Measurements from ENCODE around the gene ENO2.
A peak's percentile ranks its signal among the peaks of the same experiment; 100 is the strongest.

The ENO2 gene

DNA sequence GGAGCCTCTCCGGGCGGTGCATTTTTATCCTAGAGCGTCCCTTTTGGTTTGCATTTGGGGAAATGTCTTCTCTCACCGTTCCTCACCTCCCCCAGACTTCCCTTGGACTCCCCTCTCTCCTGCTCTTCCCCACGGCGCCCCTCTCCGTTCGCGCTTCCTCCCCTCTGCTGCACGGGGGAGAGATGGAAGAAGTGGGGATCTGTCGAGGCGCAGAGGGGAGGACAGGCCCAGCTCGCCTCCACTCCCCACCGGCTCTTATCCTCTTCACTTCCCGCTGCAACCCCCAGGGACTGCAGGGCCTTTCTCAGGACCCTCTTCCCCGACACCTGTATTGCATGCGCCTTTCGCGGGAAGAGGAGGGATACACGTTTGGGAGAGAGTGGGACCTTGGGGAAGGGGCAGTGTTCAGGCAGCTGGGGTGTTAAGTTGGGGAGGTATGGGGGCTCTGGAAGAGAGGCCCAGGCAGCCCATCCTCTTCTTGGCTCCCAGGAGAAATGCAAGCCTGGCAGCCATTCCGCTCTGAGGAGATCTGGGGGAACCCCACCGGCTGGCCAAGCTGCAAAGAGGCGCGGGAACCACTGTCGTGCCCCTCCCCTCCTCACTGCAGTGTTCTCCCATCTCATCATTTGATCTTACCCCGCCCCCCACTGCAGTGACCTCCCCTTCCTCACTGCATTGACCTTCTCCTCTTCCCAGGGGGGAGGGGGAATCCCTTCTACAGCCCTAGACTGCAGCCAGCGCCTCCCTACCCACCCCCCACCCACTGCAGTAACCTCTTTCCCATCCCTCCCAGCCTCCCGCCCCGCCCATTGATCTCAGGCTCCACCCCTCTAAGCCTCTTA lies 788 bp downstream of the ENO2 start:
- no peak for DNase-seq

DNA sequence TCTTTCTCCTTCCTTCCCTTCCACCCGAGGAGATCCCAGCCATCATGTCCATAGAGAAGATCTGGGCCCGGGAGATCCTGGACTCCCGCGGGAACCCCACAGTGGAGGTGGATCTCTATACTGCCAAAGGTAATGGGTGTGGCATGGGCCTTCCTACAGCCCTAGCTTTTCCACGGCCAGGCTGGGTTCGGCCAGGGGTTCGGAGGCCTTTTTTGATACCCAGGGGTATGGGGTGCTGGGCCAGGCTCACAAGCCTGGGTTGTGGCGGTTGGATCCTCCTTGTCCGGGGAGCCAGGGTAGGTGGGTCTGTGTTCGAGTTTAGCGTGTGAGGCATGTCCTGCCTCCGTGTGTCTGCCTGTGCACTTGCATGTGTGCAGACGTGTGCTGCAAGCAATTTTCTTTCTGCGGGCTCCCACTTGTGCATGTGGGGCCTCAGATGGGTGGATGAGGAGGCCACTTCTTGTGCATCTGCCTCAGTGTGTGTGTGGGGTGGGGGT lies 1.5 kb downstream of the ENO2 start:
- no peak for DNase-seq

- no peak for DNase-seq
Observed at GRCh38 chr12:6916426-6917200, 2.2 kb downstream of the ENO2 start.

DNA sequence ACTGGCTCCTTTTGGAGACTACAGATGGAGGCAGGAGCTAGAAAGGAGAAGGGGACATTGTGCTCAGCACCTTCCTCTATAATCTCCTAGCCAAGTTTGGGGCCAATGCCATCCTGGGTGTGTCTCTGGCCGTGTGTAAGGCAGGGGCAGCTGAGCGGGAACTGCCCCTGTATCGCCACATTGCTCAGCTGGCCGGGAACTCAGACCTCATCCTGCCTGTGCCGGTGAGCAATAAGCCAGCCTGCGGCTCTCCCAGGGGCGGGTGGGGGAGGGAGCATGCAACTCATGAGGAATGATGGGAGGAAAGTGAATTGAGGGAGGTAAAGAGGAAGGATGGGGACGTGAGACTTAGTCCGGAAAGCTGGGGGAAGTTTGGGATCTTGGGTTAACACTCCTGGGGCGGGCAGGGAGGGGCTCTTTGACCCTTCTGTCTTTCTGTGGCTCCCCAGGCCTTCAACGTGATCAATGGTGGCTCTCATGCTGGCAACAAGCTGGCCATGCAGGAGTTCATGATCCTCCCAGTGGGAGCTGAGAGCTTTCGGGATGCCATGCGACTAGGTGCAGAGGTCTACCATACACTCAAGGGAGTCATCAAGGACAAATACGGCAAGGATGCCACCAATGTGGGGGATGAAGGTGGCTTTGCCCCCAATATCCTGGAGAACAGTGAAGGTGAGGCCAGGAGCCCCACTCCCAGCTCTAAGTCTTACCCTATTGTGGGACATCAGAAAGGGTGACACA lies 3.3 kb downstream of the ENO2 start:
- no peak for DNase-seq

- no peak for DNase-seq
Observed at GRCh38 chr12:6919588-6919987, 5.2 kb downstream of the ENO2 start.

DNA sequence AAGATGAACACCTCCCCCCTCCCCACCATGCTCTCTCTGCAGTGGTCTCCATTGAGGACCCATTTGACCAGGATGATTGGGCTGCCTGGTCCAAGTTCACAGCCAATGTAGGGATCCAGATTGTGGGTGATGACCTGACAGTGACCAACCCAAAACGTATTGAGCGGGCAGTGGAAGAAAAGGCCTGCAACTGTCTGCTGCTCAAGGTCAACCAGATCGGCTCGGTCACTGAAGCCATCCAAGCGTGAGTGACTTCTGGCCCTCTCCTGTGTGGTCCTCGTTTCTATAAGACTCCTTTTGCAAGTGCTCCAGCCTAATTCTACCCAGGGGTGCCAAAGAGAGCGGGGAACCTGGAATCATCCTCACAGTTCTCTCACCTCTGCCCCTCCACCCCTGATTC lies 7.2 kb downstream of the ENO2 start:
- DNase-seq = no peak

DNA sequence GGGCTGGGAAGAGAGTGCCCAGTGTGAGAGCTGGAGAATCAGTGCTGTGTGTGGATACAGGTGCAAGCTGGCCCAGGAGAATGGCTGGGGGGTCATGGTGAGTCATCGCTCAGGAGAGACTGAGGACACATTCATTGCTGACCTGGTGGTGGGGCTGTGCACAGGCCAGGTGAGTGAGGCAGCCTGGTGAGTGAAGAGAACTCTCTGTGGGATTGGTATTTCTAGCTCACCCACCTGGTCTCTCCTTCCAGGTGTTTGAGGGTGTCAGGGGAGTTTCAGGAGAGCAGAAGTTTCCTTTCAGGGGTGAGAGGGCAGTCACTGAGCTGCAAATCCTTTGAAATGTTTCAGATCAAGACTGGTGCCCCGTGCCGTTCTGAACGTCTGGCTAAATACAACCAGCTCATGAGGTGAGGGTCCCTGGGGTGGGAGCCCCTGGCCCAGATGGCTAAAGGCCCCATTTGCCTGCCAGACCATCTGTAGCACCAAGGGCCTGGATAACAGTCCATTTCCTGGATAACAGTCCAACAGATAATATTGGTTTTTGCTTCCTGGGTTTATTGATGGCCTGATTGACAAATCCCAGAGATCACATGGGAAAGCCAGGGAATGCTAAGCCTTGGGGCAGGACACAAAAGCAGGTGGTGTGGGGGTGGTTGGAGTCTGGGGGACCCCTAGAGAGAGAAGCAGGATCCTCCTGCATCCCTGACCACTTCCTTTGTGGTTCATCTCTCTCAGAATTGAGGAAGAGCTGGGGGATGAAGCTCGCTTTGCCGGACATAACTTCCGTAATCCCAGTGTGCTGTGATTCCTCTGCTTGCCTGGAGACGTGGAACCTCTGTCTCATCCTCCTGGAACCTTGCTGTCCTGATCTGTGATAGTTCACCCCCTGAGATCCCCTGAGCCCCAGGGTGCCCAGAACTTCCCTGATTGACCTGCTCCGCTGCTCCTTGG lies 7.9 kb downstream of the ENO2 start:
- no peak for DNase-seq

- DNase-seq = no peak
Observed at GRCh38 chr12:6923003-6923732, 8.8 kb downstream of the ENO2 start.

DNA sequence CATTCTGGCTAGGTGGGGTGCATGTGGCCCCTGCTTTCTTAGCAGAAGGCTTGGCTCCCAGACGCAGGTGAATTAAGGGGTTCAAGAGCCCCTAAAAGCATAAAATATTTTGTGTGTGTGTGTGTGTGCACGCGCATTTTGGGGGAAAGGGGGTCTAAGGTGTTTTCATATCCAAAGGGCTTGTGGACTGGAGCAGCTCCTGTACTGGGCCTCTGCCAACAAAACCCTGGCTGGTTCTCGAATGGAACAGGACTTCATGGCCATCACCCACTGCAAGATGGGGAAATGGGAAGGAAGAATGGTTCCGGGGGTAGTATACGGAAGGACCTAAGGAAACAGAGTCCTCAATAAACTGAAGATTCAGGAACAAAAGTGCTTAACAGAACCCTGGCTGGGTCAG lies 9.5 kb downstream of the ENO2 start:
- DNase-seq = no peak

DNA sequence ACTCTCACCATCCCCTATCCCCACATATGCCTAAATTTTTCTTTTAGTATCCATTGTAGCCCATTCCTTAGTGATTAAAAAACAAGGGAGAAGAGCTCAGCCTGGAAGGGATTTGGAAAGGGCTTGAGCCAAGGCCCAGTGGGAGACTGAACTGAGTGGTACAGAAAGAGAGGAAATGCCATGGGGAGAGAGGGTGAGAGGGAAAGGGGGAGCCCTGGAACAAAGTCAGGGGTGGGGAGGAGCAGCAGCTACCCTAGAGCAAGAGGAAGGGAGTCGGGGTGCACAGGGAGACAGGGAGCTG lies 10.8 kb downstream of the ENO2 start:
- DNase-seq = no peak

DNA sequence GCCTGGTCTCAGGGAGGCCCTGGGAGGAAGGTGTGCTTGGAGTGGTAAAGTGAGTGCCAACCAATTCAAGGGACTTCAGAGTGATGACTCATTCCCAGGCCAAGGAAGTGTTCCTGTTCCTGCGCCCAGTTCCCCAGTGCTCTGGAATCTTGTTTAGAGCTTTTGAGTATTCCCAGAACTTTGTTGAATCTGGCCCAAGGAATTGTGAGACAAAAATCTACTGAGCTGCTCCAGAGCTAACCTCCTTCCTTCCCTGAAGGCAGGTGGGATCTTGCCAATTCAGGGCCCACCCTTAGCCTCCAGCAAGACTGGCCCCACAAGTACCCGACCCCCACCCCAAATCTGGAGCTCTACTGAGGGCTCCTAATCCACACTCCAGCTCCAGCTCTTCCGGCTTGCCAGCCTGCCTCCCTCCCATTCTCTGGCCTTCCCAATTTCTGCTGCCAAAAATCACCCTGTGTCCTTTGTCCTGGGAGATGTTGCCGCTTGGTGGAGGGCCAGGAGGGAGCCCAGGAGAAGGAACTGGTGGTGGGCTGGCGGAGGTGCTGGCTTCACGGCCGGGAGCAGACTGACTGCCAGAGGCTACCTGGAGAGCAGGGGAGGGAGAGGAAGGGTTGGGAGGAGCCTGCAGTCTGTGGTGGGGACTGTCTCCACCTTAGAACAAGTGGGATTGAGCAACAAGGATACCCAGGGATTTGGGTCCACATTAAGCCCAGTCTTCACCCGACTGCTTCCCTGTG lies 11.3 kb downstream of the ENO2 start:
- DNase-seq = no peak

DNA sequence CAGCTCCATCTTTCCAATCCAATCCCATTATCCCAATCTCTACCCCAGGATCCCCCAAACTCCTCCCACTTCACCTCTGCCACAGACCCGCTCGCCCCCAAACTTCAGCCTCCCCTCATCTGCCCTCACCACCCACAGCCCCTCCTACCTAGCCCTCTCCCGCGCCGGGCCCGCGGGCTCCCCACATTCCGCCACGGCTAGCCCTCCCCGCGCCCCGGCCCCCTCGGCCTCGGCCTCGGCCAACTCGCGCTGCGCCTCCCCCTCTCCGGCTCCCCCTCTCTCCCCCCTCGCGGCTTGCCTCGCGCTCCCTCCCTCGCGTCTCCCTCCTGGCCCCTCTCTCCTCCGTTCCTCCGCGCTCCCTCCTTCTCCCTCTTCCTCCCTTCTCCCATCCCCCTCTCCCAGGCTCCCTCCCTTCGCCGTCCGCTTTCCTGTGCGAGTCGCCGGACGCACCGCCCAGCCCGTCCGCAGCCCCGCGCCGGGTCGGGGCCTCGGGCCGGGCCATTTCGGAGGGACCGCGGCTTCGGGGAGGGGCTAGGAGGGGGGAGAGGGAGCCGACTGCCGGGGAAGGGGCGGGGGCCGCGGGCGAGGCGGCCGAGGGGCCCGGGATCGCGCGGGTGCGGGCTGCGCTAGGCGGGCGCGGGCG lies 13.1 kb downstream of the ENO2 start, which contains the start of gene ATN1:
TSS of gene ATN1 (plus strand) at position 581 of the 643 bp plus-strand sequence. CDS start 6,043 bp downstream, outside the sequence.
- DNase-seq = peak; percentile 55

DNA sequence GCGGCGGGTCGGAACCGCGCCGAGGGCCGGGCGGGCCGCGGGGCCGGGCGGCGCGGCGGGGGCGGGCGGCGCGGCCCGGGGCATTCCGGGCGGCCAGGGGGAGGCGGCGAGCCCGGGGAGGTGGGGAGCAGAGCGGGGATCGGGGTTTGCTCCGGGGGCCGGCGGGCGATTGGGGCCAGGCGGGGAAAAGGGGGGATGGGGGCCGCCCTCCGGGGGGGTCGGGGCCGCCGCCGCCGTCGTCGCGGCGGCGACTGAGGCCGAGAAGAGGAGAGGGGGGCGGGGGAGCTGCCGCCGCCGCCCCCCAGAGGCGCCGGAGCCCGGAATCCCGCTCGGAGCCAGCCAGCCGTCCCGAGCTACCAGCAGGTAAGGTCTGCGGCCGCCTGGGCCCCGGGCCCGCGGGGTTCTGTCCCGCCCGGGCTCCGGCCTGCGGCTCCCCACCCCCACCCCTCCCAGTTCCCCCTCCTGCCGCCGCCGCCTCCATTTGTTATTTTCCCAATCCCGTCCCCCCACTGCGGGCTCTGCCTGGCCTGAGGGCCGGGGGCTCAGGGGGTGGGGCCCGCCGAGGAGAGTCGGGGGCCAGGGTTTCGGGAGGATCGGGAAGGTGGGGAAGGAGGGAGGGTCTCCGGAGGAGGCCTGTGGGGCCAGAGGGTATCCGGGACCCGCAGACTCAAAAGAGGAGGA lies 13.8 kb downstream of the ENO2 start:
- DNase-seq = no peak

- DNase-seq = no peak
Observed at GRCh38 chr12:6928703-6929407, 14.5 kb downstream of the ENO2 start.

DNA sequence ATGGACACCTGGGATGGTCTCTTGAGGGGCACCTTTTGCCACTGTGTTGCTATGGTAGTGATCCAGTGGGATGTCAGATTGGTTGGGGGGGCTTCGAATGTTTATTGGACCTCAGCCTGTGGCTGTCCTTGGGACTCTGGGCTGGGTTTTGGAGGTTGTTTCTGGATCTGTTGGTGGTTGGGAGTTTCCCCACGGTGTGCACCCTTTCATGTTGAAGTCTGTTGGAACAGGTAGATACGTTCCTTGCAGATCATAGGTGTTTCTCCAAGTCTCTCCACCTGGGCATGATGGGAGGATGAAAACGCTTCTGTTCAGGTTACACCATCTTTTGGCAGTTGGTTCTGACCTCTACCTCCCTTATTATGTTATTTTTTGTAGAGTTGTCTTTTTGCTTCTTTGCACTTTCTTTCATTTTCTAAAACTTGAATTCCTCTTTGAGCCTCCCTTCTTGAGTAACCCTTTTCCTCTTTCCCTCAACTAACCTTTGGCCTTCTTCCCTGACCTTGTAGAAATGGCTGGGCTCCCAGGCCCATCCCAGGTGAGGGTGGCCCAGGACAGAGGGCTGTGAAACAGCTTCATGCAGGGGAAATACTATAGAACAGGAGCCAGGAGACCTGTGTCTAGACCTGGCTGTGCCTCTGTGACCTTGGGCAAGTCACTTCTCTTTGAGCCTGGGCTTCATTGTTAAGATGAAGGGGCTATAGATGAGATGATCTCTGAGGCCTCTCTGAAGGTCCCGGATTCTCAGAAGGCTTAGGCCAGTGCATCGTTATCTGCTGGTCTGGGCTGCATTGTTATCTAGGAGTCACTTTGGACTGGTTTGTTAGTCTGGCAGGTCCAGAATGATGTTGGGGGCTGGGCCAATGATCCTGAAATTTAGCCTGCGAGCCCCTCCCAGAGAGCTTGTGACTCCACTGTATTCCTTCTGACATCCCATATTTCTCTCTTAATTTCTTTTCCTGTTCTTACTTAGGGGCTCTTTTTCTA lies 15.4 kb downstream of the ENO2 start:
- DNase-seq = peak; percentile 67

DNA sequence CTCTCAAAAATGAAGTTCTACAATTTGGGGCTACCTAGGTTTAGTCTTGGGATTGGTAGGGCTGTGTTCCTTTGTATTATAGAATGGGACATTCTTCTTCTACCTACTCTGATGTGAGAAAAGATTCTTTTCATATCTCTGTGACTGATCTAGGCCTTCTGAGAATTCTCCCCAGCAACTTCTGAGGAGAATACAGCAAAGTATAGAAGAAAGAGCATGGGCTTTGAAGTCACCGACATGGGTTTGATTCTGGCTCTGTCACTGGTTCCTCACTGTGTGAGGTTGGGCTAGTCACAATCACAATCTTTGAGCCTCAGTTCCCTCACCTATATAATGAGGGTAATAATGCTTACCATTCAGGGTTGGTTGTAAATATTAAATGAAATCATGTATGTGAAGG lies 18.4 kb downstream of the ENO2 start:
- no peak for DNase-seq

GRCh38 chr12:6934110-6934509 lies 19.7 kb downstream of the ENO2 start:
- DNase-seq = no peak
